H9 (cell line): Measurements from ENCODE around the gene NEDD4L. TPM values are rescaled to one million over a fixed set of nuclear protein-coding genes. Genes with fewer than 3 reads are reported as not detected.

Source experiments
- DNase-seq: peaks from one replicate; pipeline ENCODE4 v3.0.0-alpha.2; 2017
- H2AFZ ChIP-seq: one replicate; pipeline ENCODE4 v1.6.1; 2013; ENCODE audit warnings: mild to moderate bottlenecking, low read length, control low read depth, moderate library complexity
- H2AK5ac ChIP-seq: 2 replicates; pipeline ENCODE4 v1.6.1; 2013; ENCODE audit warnings: low read length, control low read depth, mixed read lengths; ENCODE audit not compliant: insufficient read length
- H2BK120ac ChIP-seq: one replicate; pipeline ENCODE4 v1.6.1; 2013; ENCODE audit warnings: low read depth, mild to moderate bottlenecking, low read length, control low read depth, inconsistent platforms; ENCODE audit not compliant: poor library complexity, severe bottlenecking
- H2BK12ac ChIP-seq: 2 replicates; pipeline ENCODE4 v1.6.1; 2013; ENCODE audit warnings: low read length, control low read depth, mixed read lengths, low read depth; ENCODE audit not compliant: insufficient read length
- H2BK15ac ChIP-seq: 2 replicates; pipeline ENCODE4 v1.6.1; 2013; ENCODE audit warnings: low read depth, low read length, control low read depth
- H2BK20ac ChIP-seq: one replicate; pipeline ENCODE4 v1.6.1; 2013; ENCODE audit warnings: low read depth, mild to moderate bottlenecking, low read length, control low read depth, inconsistent platforms; ENCODE audit not compliant: poor library complexity, severe bottlenecking
- H2BK5ac ChIP-seq: 2 replicates; pipeline ENCODE4 v1.6.1; 2013; ENCODE audit warnings: low read length, control low read depth, mixed read lengths; ENCODE audit not compliant: insufficient read length
- H3K14ac ChIP-seq: 2 replicates; pipeline ENCODE4 v1.6.1; 2013; ENCODE audit warnings: low read length, control low read depth; ENCODE audit not compliant: insufficient read depth
- H3K18ac ChIP-seq: 2 replicates; pipeline ENCODE4 v1.6.1; 2013; ENCODE audit warnings: low read depth, mild to moderate bottlenecking, mixed read lengths, low read length, control low read depth; ENCODE audit not compliant: insufficient read length
- H3K23ac ChIP-seq: 2 replicates; pipeline ENCODE4 v1.6.1; 2013; ENCODE audit warnings: low read length, control low read depth, mixed read lengths, low read depth; ENCODE audit not compliant: insufficient read length
- H3K23me2 ChIP-seq: 2 replicates; pipeline ENCODE4 v1.6.1; 2013; ENCODE audit warnings: low read depth, mild to moderate bottlenecking, mixed read lengths, low read length, control low read depth; ENCODE audit not compliant: insufficient read length, poor library complexity, severe bottlenecking
- H3K27ac ChIP-seq: 2 replicates; pipeline ENCODE4 v1.5.1; 2013; ENCODE audit warnings: low read length, control low read depth, mixed read lengths, low read depth; ENCODE audit not compliant: insufficient read length
- H3K27me3 ChIP-seq: 2 replicates; pipeline ENCODE4 v1.6.1; 2013; ENCODE audit warnings: low read length, control low read depth, inconsistent platforms; ENCODE audit not compliant: insufficient read depth
- H3K4ac ChIP-seq: 2 replicates; pipeline ENCODE4 v1.6.1; 2013; ENCODE audit warnings: low read depth, mild to moderate bottlenecking, control low read depth, inconsistent platforms, low read length, moderate library complexity
- H3K4me1 ChIP-seq: 2 replicates; pipeline ENCODE4 v1.6.1; 2013; ENCODE audit warnings: low read length, control low read depth, inconsistent platforms; ENCODE audit not compliant: insufficient read depth
- H3K4me2 ChIP-seq: 2 replicates; pipeline ENCODE4 v1.6.1; 2013; ENCODE audit warnings: low read length, control low read depth, mixed read lengths; ENCODE audit not compliant: insufficient read length, insufficient read depth
- H3K56ac ChIP-seq: 2 replicates; pipeline ENCODE4 v1.6.1; 2013; ENCODE audit warnings: low read depth, mild to moderate bottlenecking, mixed read lengths, low read length, control low read depth; ENCODE audit not compliant: insufficient read length
- H3K79me1 ChIP-seq: 2 replicates; pipeline ENCODE4 v1.6.1; 2013; ENCODE audit warnings: low read depth, mild to moderate bottlenecking, moderate library complexity, low read length, control low read depth, inconsistent platforms; ENCODE audit not compliant: insufficient read depth, poor library complexity, severe bottlenecking
- H3K79me2 ChIP-seq: 2 replicates; pipeline ENCODE4 v1.6.1; 2013; ENCODE audit warnings: low read length, control low read depth, inconsistent platforms; ENCODE audit not compliant: insufficient read depth
- H3K9ac ChIP-seq: 2 replicates; pipeline ENCODE4 v1.6.1; 2013; ENCODE audit warnings: low read length, control low read depth, mixed read lengths; ENCODE audit not compliant: insufficient read length; ENCODE audit errors: extremely low read depth
- H3K9me3 ChIP-seq: one replicate; pipeline ENCODE4 v1.6.1; 2013; ENCODE audit warnings: low read depth, low read length, inconsistent platforms; ENCODE audit not compliant: control insufficient read depth
- H3T11ph ChIP-seq: one replicate; pipeline ENCODE4 v1.6.1; 2013; ENCODE audit warnings: mild to moderate bottlenecking, low read length, control low read depth, inconsistent platforms
- H4K20me1 ChIP-seq: one replicate; pipeline ENCODE4 v1.6.1; 2013; ENCODE audit not compliant: control insufficient read depth, insufficient read length, insufficient read depth
- H4K5ac ChIP-seq: 2 replicates; pipeline ENCODE4 v1.6.1; 2013; ENCODE audit warnings: low read depth, mild to moderate bottlenecking, mixed read lengths, low read length, control low read depth; ENCODE audit not compliant: insufficient read length
- H4K8ac ChIP-seq: replicated peaks from 2 replicates; pipeline ENCODE4 v1.6.1; 2013; ENCODE audit warnings: low read length, control low read depth, mixed read lengths, low read depth; ENCODE audit not compliant: insufficient read length
- H4K91ac ChIP-seq: 2 replicates; pipeline ENCODE4 v1.6.1; 2013; ENCODE audit warnings: low read depth, mild to moderate bottlenecking, moderate library complexity, mixed read lengths, low read length, control low read depth; ENCODE audit not compliant: insufficient read length
- H3K27ac Mint-ChIP-seq, 3 experiments: 2 replicates in 2 of 3; 3 replicates in 1 of 3; pipeline ENCODE4 v1.8.0; 2020 to 2021; ENCODE audit warnings: mixed read lengths in 3 of 3, mild to moderate bottlenecking in 1 of 3, moderate library complexity in 1 of 3
- H3K27me3 Mint-ChIP-seq: 2 replicates; pipeline ENCODE4 v1.8.0; 2021; ENCODE audit warnings: low read depth, mild to moderate bottlenecking, moderate library complexity, mixed read lengths
- H3K36me3 Mint-ChIP-seq, 3 experiments: 2 replicates in 2 of 3; 3 replicates in 1 of 3; pipeline ENCODE4 v1.8.0; 2020 to 2021; ENCODE audit warnings: low read depth in 3 of 3, mixed read lengths in 3 of 3; ENCODE audit not compliant: insufficient read depth in 1 of 3
- H3K4me1 Mint-ChIP-seq, 2 experiments: 2 replicates each; pipeline ENCODE4 v1.8.0; 2020; ENCODE audit warnings: mixed read lengths in 2 of 2
- H3K4me3 Mint-ChIP-seq, 2 experiments: 2 replicates in 1 of 2; 3 replicates in 1 of 2; pipeline ENCODE4 v1.8.0; 2020 to 2021; ENCODE audit warnings: mild to moderate bottlenecking in 2 of 2, mixed read lengths in 2 of 2, moderate library complexity in 1 of 2
- H3K9me3 Mint-ChIP-seq, 2 experiments: 2 replicates in 1 of 2; 3 replicates in 1 of 2; pipeline ENCODE4 v1.8.0; 2020; ENCODE audit warnings: mild to moderate bottlenecking in 2 of 2, mixed read lengths in 2 of 2, moderate library complexity in 1 of 2
- WGBS: extraction: QIAGEN DNeasy Blood & Tissue Kit; methylation state at CpG from one replicate; pipeline ENCODE4 v1.1.7; 2013; ENCODE audit warnings: missing lambda C conversion rate, low lambda C conversion rate, mixed read lengths; ENCODE audit not compliant: insufficient read length; ENCODE audit errors: extremely low coverage; 5-methylcytosine and 5-hydroxymethylcytosine counted together
- total RNA-seq: library from RNA; stranded (reverse); gene quantifications from 2 replicates; pipeline ENCODE4 v1.2.1, GENCODE V29; 2021
- TF ChIP-seq, protein P1 (sequence below): fragments of 200-600 bp; sonication (generic); conservative IDR thresholded peaks from 3 replicates; pipeline ENCODE4 v1.8.0; 2021; ENCODE audit warnings: antibody characterized with exemption, mild to moderate bottlenecking

Gene NEDD4L
- total RNA-seq, 1 experiment from 2014 or later: 76.3 TPM

DNA sequence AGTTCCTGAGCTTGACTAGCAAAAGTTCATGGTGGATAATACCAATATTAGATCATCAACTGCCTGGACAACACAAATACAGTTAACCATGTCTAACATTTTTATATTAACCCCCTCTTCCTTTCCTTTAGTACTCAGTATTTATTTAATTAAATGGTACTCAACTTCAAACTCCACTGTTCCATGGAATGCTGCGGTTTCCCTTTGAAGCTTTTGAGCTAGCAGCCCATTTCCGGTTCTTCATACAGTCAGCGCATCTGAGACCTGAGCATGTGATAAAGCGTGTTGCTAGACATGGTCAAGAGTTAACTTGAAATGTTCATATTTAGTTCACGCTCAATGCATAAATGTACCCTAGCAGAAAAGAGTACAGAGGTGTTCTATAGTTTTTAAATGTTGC is 306.5 kb downstream of the NEDD4L start:
- DNase-seq: no peak
- no peak overlapping the region for H2BK120ac ChIP-seq
- no peak overlapping the region for H3K27ac ChIP-seq
- no peak overlapping the region for H3K9ac ChIP-seq
- H3K79me1 ChIP-seq: no peaks in the 10 kb centered on the region
- H2AFZ ChIP-seq: no peak overlapping the region
- H4K91ac ChIP-seq: no peak overlapping the region
- no peak overlapping the region for H3K56ac ChIP-seq
- no peak overlapping the region for H3K14ac ChIP-seq
- no peak overlapping the region for H2BK15ac ChIP-seq
- peaks cover 2% of the 10 kb centered on the region for H4K20me1 ChIP-seq
- H3K27me3 ChIP-seq: no peaks in the 10 kb centered on the region
- Mint-ChIP-seq H3K4me3 (no peak overlapping the region), H3K4me1 (peaks cover 41 to 45% of the 10 kb centered on the region in 2 experiments), H3K27me3 (no peaks in the 10 kb centered on the region), H3K27ac (no peak overlapping the region), H3K9me3 (no peaks in the 10 kb centered on the region), H3K36me3 (peaks cover 8 to 55% (median 45%) of the 10 kb centered on the region in 3 experiments)
- H4K8ac ChIP-seq: no peak overlapping the region
- no peak overlapping the region for H3T11ph ChIP-seq
- no peak overlapping the region for H2BK20ac ChIP-seq
- no peaks in the 10 kb centered on the region for H3K79me2 ChIP-seq
- H2BK5ac ChIP-seq: no peak overlapping the region
- no peak overlapping the region for H2BK12ac ChIP-seq
- no peaks in the 10 kb centered on the region for H3K9me3 ChIP-seq
- peaks cover 15% of the 10 kb centered on the region for H3K4me1 ChIP-seq
- no peaks in the 10 kb centered on the region for H3K23me2 ChIP-seq
- no peak overlapping the region for H3K23ac ChIP-seq
- WGBS: no CpG with 5 or more reads among the region's 5 CpGs
- no peak overlapping the region for H4K5ac ChIP-seq
- no peak overlapping the region for H3K18ac ChIP-seq
- TF ChIP-seq, protein P1, sequence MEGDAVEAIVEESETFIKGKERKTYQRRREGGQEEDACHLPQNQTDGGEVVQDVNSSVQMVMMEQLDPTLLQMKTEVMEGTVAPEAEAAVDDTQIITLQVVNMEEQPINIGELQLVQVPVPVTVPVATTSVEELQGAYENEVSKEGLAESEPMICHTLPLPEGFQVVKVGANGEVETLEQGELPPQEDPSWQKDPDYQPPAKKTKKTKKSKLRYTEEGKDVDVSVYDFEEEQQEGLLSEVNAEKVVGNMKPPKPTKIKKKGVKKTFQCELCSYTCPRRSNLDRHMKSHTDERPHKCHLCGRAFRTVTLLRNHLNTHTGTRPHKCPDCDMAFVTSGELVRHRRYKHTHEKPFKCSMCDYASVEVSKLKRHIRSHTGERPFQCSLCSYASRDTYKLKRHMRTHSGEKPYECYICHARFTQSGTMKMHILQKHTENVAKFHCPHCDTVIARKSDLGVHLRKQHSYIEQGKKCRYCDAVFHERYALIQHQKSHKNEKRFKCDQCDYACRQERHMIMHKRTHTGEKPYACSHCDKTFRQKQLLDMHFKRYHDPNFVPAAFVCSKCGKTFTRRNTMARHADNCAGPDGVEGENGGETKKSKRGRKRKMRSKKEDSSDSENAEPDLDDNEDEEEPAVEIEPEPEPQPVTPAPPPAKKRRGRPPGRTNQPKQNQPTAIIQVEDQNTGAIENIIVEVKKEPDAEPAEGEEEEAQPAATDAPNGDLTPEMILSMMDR: no peak
- H2AK5ac ChIP-seq: no peak overlapping the region
- no peak overlapping the region for H3K4me2 ChIP-seq
- H3K4ac ChIP-seq: no peak overlapping the region
